H54 (cell line): ENCODE data around the gene PTGES3L.
"Not testable (repeated sequence)": the region's sequence is repeated elsewhere in the genome, so short reads cannot be mapped to it uniquely, and the experiment has no call there.

Source experiments
- DNase-seq: peaks from one replicate; pipeline ENCODE4 v3.0.0; 2011; ENCODE audit warnings: low spot score, mixed read lengths; ENCODE audit not compliant: insufficient read length
- FAIRE-seq: peaks from 3 replicates; lab custom pipeline; 2011; peaks lifted over from hg19 to GRCh38; lab: Jason Lieb, UNC
- POLR2A ChIP-seq: IDR thresholded peaks from 2 replicates; pipeline ENCODE4 v1.6.1; 2011; ENCODE audit warnings: low read depth, mild to moderate bottlenecking, low read length

PTGES3L gene

GRCh38 chr17:42937712-42938596 is 41.9 kb downstream of the PTGES3L start:
- FAIRE-seq (no peak), DNase-seq (peak; percentile 44)
- no peak for TF ChIP-seq POLR2A

GRCh38 chr17:42929497-42929844 is 50.4 kb downstream of the PTGES3L start:
- TF ChIP-seq POLR2A, result no peak
- DNase-seq, result no peak
- FAIRE-seq, result no peak

- no peak for FAIRE-seq
These were observed 51.0 kb downstream of the PTGES3L start for GRCh38 chr17:42928714-42929496.

GRCh38 chr17:42924891-42925290 is 55.0 kb downstream of the PTGES3L start:
- TF ChIP-seq POLR2A, result no peak
- no peak for FAIRE-seq
- no peak for DNase-seq

More at GRCh38 chr17:42928714-42929496, 51.0 kb downstream of the PTGES3L start:
- DNase-seq, result peak; percentile 66
- TF ChIP-seq POLR2A, result no peak

GRCh38 chr17:42923472-42923871 is 56.4 kb downstream of the PTGES3L start:
- DNase-seq, FAIRE-seq: not testable (repeated sequence)

GRCh38 chr17:42922294-42922693 is 57.6 kb downstream of the PTGES3L start:
- DNase-seq (no peak), FAIRE-seq (no peak)
- no peak for TF ChIP-seq POLR2A

- FAIRE-seq (no peak), DNase-seq (no peak)
- no peak for TF ChIP-seq POLR2A
These were observed 59.0 kb downstream of the PTGES3L start for GRCh38 chr17:42920922-42921321.

- TF ChIP-seq POLR2A, result no peak
- DNase-seq (no peak), FAIRE-seq (no peak)
These were observed 59.6 kb downstream of the PTGES3L start for GRCh38 chr17:42920106-42920900.

- not testable (repeated sequence) for DNase-seq
These were observed 60.3 kb downstream of the PTGES3L start for GRCh38 chr17:42919522-42920077.

GRCh38 chr17:42918902-42919521 is 60.9 kb downstream of the PTGES3L start:
- FAIRE-seq, result no peak
- DNase-seq, result no peak
- no peak for TF ChIP-seq POLR2A

More at GRCh38 chr17:42919522-42920077, 60.3 kb downstream of the PTGES3L start:
- FAIRE-seq, result not testable (repeated sequence)
